Body of pancreas (tissue), 4 donors: ENCODE results near the gene SYT8. TPM values are rescaled to one million over a fixed set of nuclear protein-coding genes. Genes with fewer than 3 reads are reported as not detected.

ENCODE experiments used
- ATAC-seq: fragments of 150-250 bp; one replicate; pipeline ENCODE4 v1.9.1; 2016
- DNase-seq, 4 donors: peaks; one replicate each; pipeline ENCODE4 v3.0.0-alpha.2; 2019
- H3K27ac ChIP-seq, 4 donors: fragments of 200-600 bp; sonication (generic); 1 replicate in 3 of 4; 2 replicates in 1 of 4; pipeline versions ENCODE4 v1.5.1 to v1.6.1; 2016 to 2019; ENCODE audit warnings: mild to moderate bottlenecking in 1 of 4, mixed read lengths in 1 of 4, moderate library complexity in 1 of 4
- H3K27me3 ChIP-seq, 2 donors: fragments of 200-600 bp; sonication (generic); one replicate each; pipeline ENCODE4 v1.6.0; 2016; ENCODE audit warnings: mild to moderate bottlenecking in 1 of 2
- H3K36me3 ChIP-seq, 2 donors: fragments of 200-600 bp; sonication (generic); replicated peaks in 1 of 2; 2 replicates each; pipeline ENCODE4 v1.5.1; 2016; ENCODE audit warnings: low read depth in 2 of 2; ENCODE audit not compliant: insufficient read depth in 1 of 2
- H3K4me1 ChIP-seq: fragments of 200-600 bp; sonication (generic); one replicate; pipeline ENCODE4 v1.6.0; 2016
- H3K4me3 ChIP-seq, 2 donors: fragments of 200-600 bp; sonication (generic); 1 replicate in 1 of 2; 2 replicates in 1 of 2; pipeline ENCODE4 v1.5.1; 2016 to 2019
- H3K9me3 ChIP-seq, 3 donors: fragments of 200-600 bp; sonication (generic); 1 replicate in 2 of 3; 2 replicates in 1 of 3; pipeline ENCODE4 v1.5.1; 2016
- CTCF ChIP-seq, 7 experiments: fragments of 450-650 bp in 4 of 7; fragments of 200-600 bp in 3 of 7; sonication (generic) in 3 of 7; IDR thresholded peaks; one replicate each; pipeline ENCODE4 v1.5.1; 2016 to 2019; ENCODE audit warnings: antibody characterized with exemption in 7 of 7
- POLR2A ChIP-seq, 3 donors: fragments of 450-650 bp; IDR thresholded peaks; one replicate each; pipeline ENCODE4 v1.6.1; 2016; ENCODE audit warnings: antibody characterized with exemption in 3 of 3, mild to moderate bottlenecking in 2 of 3
- WGBS, 2 donors: methylation state at CpG; one replicate each; pipeline ENCODE4 v1.1.5; 2017; 5-methylcytosine and 5-hydroxymethylcytosine counted together
- intact Hi-C: fragments of 100-400 bp; cut with DNase I; formaldehyde crosslinking; loops from one replicate; pipeline ENCODE4 v1.15.1; 2023
- total RNA-seq, 2 donors: library from RNA; depleted of rRNA; stranded (reverse); fragments of >200 nt; gene quantifications; one replicate each; pipeline ENCODE4 v1.1.0, GENCODE V29; 2016

Gene SYT8
- total RNA-seq, 2 donors from 2014 or later, result 6.0 to 32.6 TPM

GRCh38 chr11:1835671-1836010 is 851 bp downstream of the SYT8 start:
- H3K36me3 ChIP-seq, result no peaks in the 10 kb centered on the region
- WGBS, 2 donors, result 90% methylated on average over 11 of the region's 12 CpGs; no CpG with 5 or more reads in 1 of the 2 donors
- intact Hi-C loops, result no loop called here
- no peak for ATAC-seq
- TF ChIP-seq POLR2A (IDR thresholded peaks at IDR 0.05), result no peak
- TF ChIP-seq CTCF (IDR thresholded peaks at IDR 0.05), result no peak
- DNase-seq, result peak in 1 of 4 donors; percentile 9
- peaks cover 77% of the 10 kb centered on the region for H3K4me1 ChIP-seq
- no peaks in the 10 kb centered on the region for H3K27me3 ChIP-seq
- no peak overlapping the region for H3K4me3 ChIP-seq
- H3K9me3 ChIP-seq, result no peaks in the 10 kb centered on the region
- peak overlapping the region; percentile 93 to 98 (median 96) for H3K27ac ChIP-seq

GRCh38 chr11:1836011-1836945 is 1.5 kb downstream of the SYT8 start:
- Histone ChIP-seq H3K4me1 (peaks cover 77% of the 10 kb centered on the region), H3K27ac (peak overlapping the region in 2 of 4 donors; percentile 96 to 98), H3K4me3 (no peak overlapping the region), H3K27me3 (no peaks in the 10 kb centered on the region), H3K36me3 (no peaks in the 10 kb centered on the region), H3K9me3 (no peaks in the 10 kb centered on the region)
- intact Hi-C loops, result no loop called here
- WGBS, 2 donors, result 43 to 78% methylated on average over 4 to 26 of the region's 43 CpGs
- no peak for ATAC-seq
- no peak for TF ChIP-seq POLR2A (IDR thresholded peaks at IDR 0.05)
- TF ChIP-seq CTCF (IDR thresholded peaks at IDR 0.05), result no peak
- peak in 2 of 4 donors; percentile 7 to 10 for DNase-seq

- intact Hi-C loops, result no loop called here
- WGBS, 2 donors, result 51 to 60% methylated on average over 12 to 34 of the region's 38 CpGs
- Histone ChIP-seq H3K36me3 (no peaks in the 10 kb centered on the region), H3K27me3 (no peaks in the 10 kb centered on the region), H3K4me3 (no peak overlapping the region), H3K9me3 (no peaks in the 10 kb centered on the region), H3K27ac (peak overlapping the region in 1 of 4 donors; percentile 45), H3K4me1 (peaks cover 77% of the 10 kb centered on the region)
- ATAC-seq (no peak), DNase-seq (peak; percentile 62 to 71 (median 68))
- TF ChIP-seq CTCF (IDR thresholded peaks at IDR 0.05) (peak; percentile 65 to 90 (median 80)), POLR2A (IDR thresholded peaks at IDR 0.05) (no peak)
Measured at GRCh38 chr11:1837171-1838076, 2.6 kb downstream of the SYT8 start.

GRCh38 chr11:1838077-1838425 is 3.3 kb downstream of the SYT8 start:
- ATAC-seq (no peak), DNase-seq (peak in 1 of 4 donors; percentile 20)
- intact Hi-C loops, result no loop called here
- WGBS, 2 donors, result 20 to 59% methylated on average over 3 to 17 of the region's 17 CpGs
- Histone ChIP-seq H3K27me3 (no peaks in the 10 kb centered on the region), H3K36me3 (no peaks in the 10 kb centered on the region), H3K4me1 (peaks cover 77% of the 10 kb centered on the region), H3K27ac (peak overlapping the region in 1 of 4 donors; percentile 45), H3K9me3 (no peaks in the 10 kb centered on the region), H3K4me3 (no peak overlapping the region)
- TF ChIP-seq CTCF (IDR thresholded peaks at IDR 0.05), result peak in 1 of 7 experiments; percentile 7
- TF ChIP-seq POLR2A (IDR thresholded peaks at IDR 0.05), result no peak
